Kidney (tissue), 14 donors: ENCODE data around the gene TCEA3. TPM values are rescaled to one million over a fixed set of nuclear protein-coding genes. Genes with fewer than 3 reads are reported as not detected.

ENCODE experiments used
- DNase-seq, 5 donors: peaks; one replicate each; pipeline ENCODE4 v3.0.0-alpha.2; 2013 to 2020
- FAIRE-seq: peaks from 2 replicates; lab custom pipeline; 2012; peaks lifted over from hg19 to GRCh38; lab: Jason Lieb, UNC
- H3K27ac ChIP-seq, 2 donors: one replicate each; pipeline ENCODE4 v1.7.0; 2013; ENCODE audit warnings: low read depth in 2 of 2, low read length in 2 of 2, inconsistent platforms in 1 of 2
- H3K27me3 ChIP-seq: one replicate; pipeline ENCODE4 v1.7.1; 2013; ENCODE audit warnings: low read length, inconsistent platforms; ENCODE audit not compliant: control insufficient read depth, insufficient read depth
- H3K36me3 ChIP-seq, 3 donors: one replicate each; pipeline versions ENCODE4 v1.7.0 to v1.7.1; 2013; ENCODE audit warnings: low read length in 3 of 3, control low read depth in 1 of 3, inconsistent platforms in 1 of 3; ENCODE audit not compliant: insufficient read depth in 3 of 3, control insufficient read depth in 2 of 3
- H3K4me1 ChIP-seq, 3 donors: one replicate each; pipeline versions ENCODE4 v1.7.0 to v1.7.1; 2013; ENCODE audit warnings: low read length in 3 of 3, inconsistent platforms in 1 of 3, low read depth in 1 of 3; ENCODE audit not compliant: control insufficient read depth in 2 of 3, insufficient read depth in 2 of 3
- H3K4me3 ChIP-seq, 3 donors: one replicate each; pipeline versions ENCODE4 v1.7.0 to v1.8.1; 2013; ENCODE audit warnings: low read length in 3 of 3, control low read depth in 1 of 3, inconsistent platforms in 1 of 3
- H3K9ac ChIP-seq, 3 donors: one replicate each; pipeline versions ENCODE4 v1.7.0 to v1.7.1; 2013; ENCODE audit warnings: low read length in 3 of 3, control low read depth in 1 of 3, inconsistent platforms in 1 of 3
- H3K9me3 ChIP-seq, 3 donors: one replicate each; pipeline versions ENCODE4 v1.7.0 to v1.7.1; 2013; ENCODE audit warnings: low read length in 3 of 3, control low read depth in 1 of 3, inconsistent platforms in 1 of 3; ENCODE audit not compliant: control insufficient read depth in 2 of 3, insufficient read depth in 1 of 3
- intact Hi-C: fragments of 100-400 bp; cut with DNase I; formaldehyde crosslinking; loops from one replicate; pipeline ENCODE4 v1.11.1; 2022
- polyA plus RNA-seq: library from polyadenylated mRNA; stranded (reverse); fragments of 350-450 nt; fragmentation: Illumina TruSeq; extraction: RNeasy Lipid Tissue Mini Kit (QIAGEN cat#74804); gene quantifications from one replicate; pipeline ENCODE4 v1.2.3, GENCODE V29; 2014; ENCODE audit warnings: low read depth, low replicate concordance; ENCODE audit not compliant: insufficient read depth
- total RNA-seq: library from RNA; stranded (reverse); fragmentation: NEBNext Ultra II Directional; extraction: Animal tissue kit (Norgen Biotek cat#: 25700); gene quantifications from one replicate; pipeline ENCODE4 v1.2.1, GENCODE V29; 2021
- TF ChIP-seq, protein P1 (sequence below): IDR thresholded peaks from 3 replicates; pipeline ENCODE4 v1.5.1; 2012; ENCODE audit warnings: mild to moderate bottlenecking, moderate library complexity, borderline replicate concordance; ENCODE audit not compliant: insufficient read depth; ENCODE audit errors: extremely low read depth
- donor health status: control.
- donor health status: control.
- donor health status: control.
- donor health status: control.
- donor health status: control.
- donor health status: DM: yes; HTN: yes; CAD: no.
- donor health status: Normal renal cell carcinoma (clear cell type).

The TCEA3 gene
- total and polyA plus RNA-seq, 2 donors from 2014 or later = 46.3 to 93.2 TPM

DNA sequence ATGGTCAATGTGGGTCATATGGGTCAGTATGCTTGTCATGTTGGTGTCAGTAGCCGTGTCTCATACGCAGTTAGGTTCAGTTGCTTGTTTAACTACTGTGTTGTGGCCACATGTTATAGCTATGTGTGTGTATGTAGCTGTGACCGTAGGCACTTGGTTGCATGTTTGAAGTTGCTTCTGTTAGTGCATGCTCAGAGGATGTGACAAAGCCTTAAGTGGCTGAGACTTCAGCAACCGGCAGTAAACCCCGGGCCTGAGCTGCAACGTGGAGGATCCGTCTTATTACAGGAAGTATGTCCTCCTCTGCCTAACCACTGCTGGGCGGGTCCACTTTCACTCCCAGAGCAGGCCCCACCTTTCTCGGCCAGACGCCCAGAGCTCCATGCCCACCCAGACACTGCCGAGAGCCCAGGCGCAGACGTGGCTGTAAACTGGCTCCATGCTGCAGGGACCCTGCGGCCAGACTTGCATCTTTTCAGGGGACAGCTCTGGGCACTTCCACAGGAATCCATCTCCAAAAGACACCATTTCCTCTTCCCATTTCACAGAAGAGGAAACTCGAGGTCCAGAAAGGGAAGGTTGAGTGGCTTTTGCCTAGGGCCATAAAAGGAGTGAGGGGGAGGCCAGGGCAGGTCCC, 2.2 kb downstream of the TCEA3 start:
- H3K4me1 ChIP-seq = peaks cover 5 to 30% (median 24%) of the 10 kb centered on the region in 3 donors
- DNase-seq = peak; percentile 37 to 89 (median 63)
- no peaks in the 10 kb centered on the region for H3K9me3 ChIP-seq
- FAIRE-seq = no peak
- peak overlapping the region in 1 of 3 donors; percentile 78 for H3K9ac ChIP-seq
- H3K27ac ChIP-seq = peak overlapping the region; percentile 62 to 77
- TF ChIP-seq, protein P1, sequence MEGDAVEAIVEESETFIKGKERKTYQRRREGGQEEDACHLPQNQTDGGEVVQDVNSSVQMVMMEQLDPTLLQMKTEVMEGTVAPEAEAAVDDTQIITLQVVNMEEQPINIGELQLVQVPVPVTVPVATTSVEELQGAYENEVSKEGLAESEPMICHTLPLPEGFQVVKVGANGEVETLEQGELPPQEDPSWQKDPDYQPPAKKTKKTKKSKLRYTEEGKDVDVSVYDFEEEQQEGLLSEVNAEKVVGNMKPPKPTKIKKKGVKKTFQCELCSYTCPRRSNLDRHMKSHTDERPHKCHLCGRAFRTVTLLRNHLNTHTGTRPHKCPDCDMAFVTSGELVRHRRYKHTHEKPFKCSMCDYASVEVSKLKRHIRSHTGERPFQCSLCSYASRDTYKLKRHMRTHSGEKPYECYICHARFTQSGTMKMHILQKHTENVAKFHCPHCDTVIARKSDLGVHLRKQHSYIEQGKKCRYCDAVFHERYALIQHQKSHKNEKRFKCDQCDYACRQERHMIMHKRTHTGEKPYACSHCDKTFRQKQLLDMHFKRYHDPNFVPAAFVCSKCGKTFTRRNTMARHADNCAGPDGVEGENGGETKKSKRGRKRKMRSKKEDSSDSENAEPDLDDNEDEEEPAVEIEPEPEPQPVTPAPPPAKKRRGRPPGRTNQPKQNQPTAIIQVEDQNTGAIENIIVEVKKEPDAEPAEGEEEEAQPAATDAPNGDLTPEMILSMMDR = no peak
- H3K36me3 ChIP-seq = peaks cover 0 to 6% (median 0%) of the 10 kb centered on the region in 3 donors
- intact Hi-C loops = no loop called here
- peak overlapping the region in 2 of 3 donors; percentile 14 to 73 for H3K4me3 ChIP-seq
- H3K27me3 ChIP-seq = no peaks in the 10 kb centered on the region

DNA sequence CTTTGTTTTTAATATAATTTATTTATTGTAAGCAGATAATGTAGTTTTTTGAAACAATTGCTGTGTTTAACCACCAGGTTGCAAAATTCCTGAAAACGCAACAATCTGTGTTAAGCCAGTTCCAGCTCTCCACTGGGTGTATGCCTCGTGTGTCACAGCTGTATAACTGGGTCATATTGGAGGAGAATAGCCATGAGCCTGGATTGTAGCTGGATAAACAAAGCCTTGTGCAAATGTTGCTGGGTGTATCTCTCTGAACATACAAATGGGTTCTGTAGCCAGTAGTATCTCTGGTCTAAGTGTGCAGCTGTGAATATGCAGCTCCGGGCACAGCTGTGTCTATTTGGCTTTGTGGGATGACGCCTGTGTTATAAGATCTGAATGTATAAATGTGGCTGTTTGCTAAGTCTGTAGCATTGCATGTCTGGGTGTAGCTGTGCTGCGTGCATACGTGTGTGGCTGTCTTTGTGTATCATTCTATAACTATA, 2.8 kb downstream of the TCEA3 start:
- DNase-seq = peak in 1 of 5 donors; percentile 26
- H3K9me3 ChIP-seq = no peaks in the 10 kb centered on the region
- H3K9ac ChIP-seq = no peak overlapping the region
- H3K36me3 ChIP-seq = peaks cover 0 to 10% (median 0%) of the 10 kb centered on the region in 3 donors
- intact Hi-C loops = no loop called here
- TF ChIP-seq, protein P1 = no peak
- peaks cover 5 to 30% (median 24%) of the 10 kb centered on the region in 3 donors for H3K4me1 ChIP-seq
- FAIRE-seq = no peak
- H3K4me3 ChIP-seq = peak overlapping the region in 2 of 3 donors; percentile 14 to 73
- H3K27ac ChIP-seq = peak overlapping the region in 1 of 2 donors; percentile 77
- H3K27me3 ChIP-seq = no peaks in the 10 kb centered on the region

DNA sequence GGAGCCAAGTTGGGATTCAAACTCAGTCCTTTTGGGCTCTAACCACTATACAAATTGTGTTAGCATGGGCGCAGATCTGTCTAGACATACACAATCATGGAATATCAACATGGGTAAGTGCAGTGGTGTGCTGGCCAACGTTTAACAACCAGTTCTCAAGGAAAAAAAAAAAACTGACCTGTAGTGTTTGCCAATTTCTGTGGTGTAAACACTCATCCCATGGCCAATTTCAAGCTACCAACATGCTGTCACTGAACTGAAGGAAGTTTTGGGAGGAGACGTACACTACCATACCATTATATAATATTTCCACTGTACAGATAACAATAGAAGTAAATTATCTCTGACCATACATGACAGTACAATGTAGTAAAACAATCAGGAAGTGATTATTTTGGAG, 3.2 kb downstream of the TCEA3 start:
- TF ChIP-seq, protein P1 = no peak
- Histone ChIP-seq H3K4me1 (peaks cover 5 to 30% (median 24%) of the 10 kb centered on the region in 3 donors), H3K9ac (no peak overlapping the region), H3K36me3 (peaks cover 0 to 13% (median 0%) of the 10 kb centered on the region in 3 donors), H3K9me3 (no peaks in the 10 kb centered on the region), H3K27ac (no peak overlapping the region), H3K4me3 (no peak overlapping the region), H3K27me3 (no peaks in the 10 kb centered on the region)
- no peak for FAIRE-seq
- intact Hi-C loops = no loop called here
- no peak for DNase-seq
